ENCODE measurements around the gene MDFI.

The MDFI gene

GRCh38 chr6:41651962-41652657 lies 13.8 kb downstream of the MDFI start:
- no peak for DNase-seq

GRCh38 chr6:41652866-41653652 lies 14.8 kb downstream of the MDFI start:
- no peak for DNase-seq

- DNase-seq = no peak
These were observed 15.4 kb downstream of the MDFI start for GRCh38 chr6:41653691-41654090.

GRCh38 chr6:41654151-41654697 lies 16.0 kb downstream of the MDFI start:
- DNase-seq = no peak

GRCh38 chr6:41654698-41655151 lies 16.5 kb downstream of the MDFI start:
- DNase-seq = no peak

- DNase-seq = no peak
These were observed 16.9 kb downstream of the MDFI start for GRCh38 chr6:41655176-41655575.

- DNase-seq = no peak
These were observed 17.4 kb downstream of the MDFI start for GRCh38 chr6:41655646-41656001.

- DNase-seq = no peak
These were observed 17.9 kb downstream of the MDFI start for GRCh38 chr6:41656002-41656691.

- DNase-seq = no peak
These were observed 19.1 kb downstream of the MDFI start for GRCh38 chr6:41657131-41658094.

- no peak for DNase-seq
These were observed 20.4 kb downstream of the MDFI start for GRCh38 chr6:41658636-41659035.

- DNase-seq = no peak
These were observed 21.7 kb downstream of the MDFI start for GRCh38 chr6:41659935-41660334.

- DNase-seq = no peak
These were observed 25.3 kb downstream of the MDFI start for GRCh38 chr6:41663568-41663967.

GRCh38 chr6:41664271-41664670 lies 26.0 kb downstream of the MDFI start:
- DNase-seq = no peak

GRCh38 chr6:41667195-41667594 lies 28.9 kb downstream of the MDFI start:
- no peak for DNase-seq

- DNase-seq = no peak
These were observed 30.7 kb downstream of the MDFI start for GRCh38 chr6:41668968-41669367.

GRCh38 chr6:41670703-41671360 lies 32.6 kb downstream of the MDFI start:
- peak; percentile 81 for DNase-seq

GRCh38 chr6:41671376-41671775 lies 33.1 kb downstream of the MDFI start:
- DNase-seq = no peak

GRCh38 chr6:41672016-41672415 lies 33.7 kb downstream of the MDFI start:
- DNase-seq = no peak

- no peak for DNase-seq
These were observed 34.8 kb downstream of the MDFI start for GRCh38 chr6:41672816-41673703.

- DNase-seq = no peak
These were observed 35.4 kb downstream of the MDFI start for GRCh38 chr6:41673704-41674000.

Data from NCI-H1694 (cell line).